Measurements from ENCODE around the gene TNFRSF13B.

Gene TNFRSF13B

GRCh38 chr17:16938496-16939207 is 33.3 kb downstream of the TNFRSF13B start:
- TF ChIP-seq CTCF (IDR thresholded peaks at IDR 0.05; ENCODE audit: extremely low read depth, insufficient read depth, missing control alignments): no peak
- in situ Hi-C loops (cut with MboI; ENCODE audit: low pct_unique_long_range_greater_than_20kb, low sequenced_read_pairs, unreplicated experiment): no loop called here
- DNase-seq (ENCODE audit: low spot score): no peak

- TF ChIP-seq CTCF (IDR thresholded peaks at IDR 0.05; ENCODE audit: extremely low read depth, insufficient read depth, missing control alignments): no peak
- no peak for DNase-seq (ENCODE audit: low spot score)
- in situ Hi-C loops (cut with MboI; ENCODE audit: low pct_unique_long_range_greater_than_20kb, low sequenced_read_pairs, unreplicated experiment): no loop called here
Observed at GRCh38 chr17:16938031-16938430, 33.9 kb downstream of the TNFRSF13B start.

GRCh38 chr17:16937431-16937830 is 34.5 kb downstream of the TNFRSF13B start:
- in situ Hi-C loops (cut with MboI; ENCODE audit: low pct_unique_long_range_greater_than_20kb, low sequenced_read_pairs, unreplicated experiment): no loop called here
- no peak for TF ChIP-seq CTCF (IDR thresholded peaks at IDR 0.05; ENCODE audit: extremely low read depth, insufficient read depth, missing control alignments)

GRCh38 chr17:16936536-16937310 is 35.2 kb downstream of the TNFRSF13B start:
- in situ Hi-C loops (cut with MboI; ENCODE audit: low pct_unique_long_range_greater_than_20kb, low sequenced_read_pairs, unreplicated experiment): no loop called here
- DNase-seq (ENCODE audit: low spot score): no peak
- TF ChIP-seq CTCF (IDR thresholded peaks at IDR 0.05; ENCODE audit: extremely low read depth, insufficient read depth, missing control alignments): no peak

More at GRCh38 chr17:16937431-16937830, 34.5 kb downstream of the TNFRSF13B start:
- DNase-seq (ENCODE audit: low spot score): no peak

- TF ChIP-seq CTCF (IDR thresholded peaks at IDR 0.05; ENCODE audit: extremely low read depth, insufficient read depth, missing control alignments): no peak
- DNase-seq (ENCODE audit: low spot score): no peak
- in situ Hi-C loops (cut with MboI; ENCODE audit: low pct_unique_long_range_greater_than_20kb, low sequenced_read_pairs, unreplicated experiment): no loop called here
Observed at GRCh38 chr17:16935786-16936185, 36.1 kb downstream of the TNFRSF13B start.

- in situ Hi-C loops (cut with MboI; ENCODE audit: low pct_unique_long_range_greater_than_20kb, low sequenced_read_pairs, unreplicated experiment): no loop called here
- TF ChIP-seq CTCF (IDR thresholded peaks at IDR 0.05; ENCODE audit: extremely low read depth, insufficient read depth, missing control alignments): no peak
- no peak for DNase-seq (ENCODE audit: low spot score)
Observed at GRCh38 chr17:16935241-16935663, 36.7 kb downstream of the TNFRSF13B start.

All from GM13977 (cell line).